Body of pancreas (tissue), 4 donors: ENCODE results near the gene ADK. TPM values are rescaled to one million over a fixed set of nuclear protein-coding genes. Genes with fewer than 3 reads are reported as not detected.
"Not testable (repeated sequence)": the region's sequence is repeated elsewhere in the genome, so short reads cannot be mapped to it uniquely, and the experiment has no call there.

ENCODE experiments used
- ATAC-seq: fragments of 150-250 bp; one replicate; pipeline ENCODE4 v1.9.1; 2016
- DNase-seq, 4 donors: peaks; one replicate each; pipeline ENCODE4 v3.0.0-alpha.2; 2019
- H3K27ac ChIP-seq, 4 donors: fragments of 200-600 bp; sonication (generic); 1 replicate in 3 of 4; 2 replicates in 1 of 4; pipeline versions ENCODE4 v1.5.1 to v1.6.1; 2016 to 2019; ENCODE audit warnings: mild to moderate bottlenecking in 1 of 4, mixed read lengths in 1 of 4, moderate library complexity in 1 of 4
- H3K27me3 ChIP-seq, 2 donors: fragments of 200-600 bp; sonication (generic); one replicate each; pipeline ENCODE4 v1.6.0; 2016; ENCODE audit warnings: mild to moderate bottlenecking in 1 of 2
- H3K36me3 ChIP-seq, 2 donors: fragments of 200-600 bp; sonication (generic); replicated peaks in 1 of 2; 2 replicates each; pipeline ENCODE4 v1.5.1; 2016; ENCODE audit warnings: low read depth in 2 of 2; ENCODE audit not compliant: insufficient read depth in 1 of 2
- H3K4me1 ChIP-seq: fragments of 200-600 bp; sonication (generic); one replicate; pipeline ENCODE4 v1.6.0; 2016
- H3K4me3 ChIP-seq, 2 donors: fragments of 200-600 bp; sonication (generic); 1 replicate in 1 of 2; 2 replicates in 1 of 2; pipeline ENCODE4 v1.5.1; 2016 to 2019
- H3K9me3 ChIP-seq, 3 donors: fragments of 200-600 bp; sonication (generic); 1 replicate in 2 of 3; 2 replicates in 1 of 3; pipeline ENCODE4 v1.5.1; 2016
- POLR2A ChIP-seq, 3 donors: fragments of 450-650 bp; IDR thresholded peaks; one replicate each; pipeline ENCODE4 v1.6.1; 2016; ENCODE audit warnings: antibody characterized with exemption in 3 of 3, mild to moderate bottlenecking in 2 of 3
- WGBS, 2 donors: methylation state at CpG; one replicate each; pipeline ENCODE4 v1.1.5; 2017; 5-methylcytosine and 5-hydroxymethylcytosine counted together
- intact Hi-C: fragments of 100-400 bp; cut with DNase I; formaldehyde crosslinking; loops from one replicate; pipeline ENCODE4 v1.15.1; 2023
- total RNA-seq, 2 donors: library from RNA; depleted of rRNA; stranded (reverse); fragments of >200 nt; gene quantifications; one replicate each; pipeline ENCODE4 v1.1.0, GENCODE V29; 2016
- TF ChIP-seq, protein P1 (sequence below), 7 experiments: fragments of 450-650 bp in 4 of 7; fragments of 200-600 bp in 3 of 7; sonication (generic) in 3 of 7; IDR thresholded peaks; one replicate each; pipeline ENCODE4 v1.5.1; 2016 to 2019; ENCODE audit warnings: antibody characterized with exemption in 7 of 7

The ADK gene
- total RNA-seq, 2 donors from 2014 or later = 12.9 to 18.7 TPM

DNA sequence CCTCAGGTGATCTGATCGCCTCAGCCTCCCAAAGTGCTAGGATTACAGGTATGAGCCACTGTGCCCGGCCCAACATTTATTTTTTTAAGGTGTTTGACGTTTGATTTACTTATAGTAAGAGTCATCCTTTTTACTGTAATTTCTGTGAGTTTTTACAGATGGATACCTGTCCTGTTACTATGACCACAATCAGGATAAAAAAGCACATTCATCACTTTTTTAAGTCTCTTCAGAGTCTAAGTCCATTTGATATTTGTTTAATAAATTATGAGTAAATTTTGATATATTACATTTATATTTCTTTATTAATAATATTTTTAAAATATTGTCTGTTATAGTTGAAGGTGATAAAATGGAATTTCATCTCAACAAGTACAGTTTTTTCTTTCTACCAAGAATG, 374.9 kb downstream of the ADK start:
- WGBS, 2 donors = 93 to 96% methylated on average over 3 of the region's 3 CpGs
- H3K27me3 ChIP-seq = no peaks in the 10 kb centered on the region
- DNase-seq (no peak), ATAC-seq (no peak)
- no peaks in the 10 kb centered on the region for H3K9me3 ChIP-seq
- no peaks in the 10 kb centered on the region for H3K4me1 ChIP-seq
- TF ChIP-seq, protein P1, sequence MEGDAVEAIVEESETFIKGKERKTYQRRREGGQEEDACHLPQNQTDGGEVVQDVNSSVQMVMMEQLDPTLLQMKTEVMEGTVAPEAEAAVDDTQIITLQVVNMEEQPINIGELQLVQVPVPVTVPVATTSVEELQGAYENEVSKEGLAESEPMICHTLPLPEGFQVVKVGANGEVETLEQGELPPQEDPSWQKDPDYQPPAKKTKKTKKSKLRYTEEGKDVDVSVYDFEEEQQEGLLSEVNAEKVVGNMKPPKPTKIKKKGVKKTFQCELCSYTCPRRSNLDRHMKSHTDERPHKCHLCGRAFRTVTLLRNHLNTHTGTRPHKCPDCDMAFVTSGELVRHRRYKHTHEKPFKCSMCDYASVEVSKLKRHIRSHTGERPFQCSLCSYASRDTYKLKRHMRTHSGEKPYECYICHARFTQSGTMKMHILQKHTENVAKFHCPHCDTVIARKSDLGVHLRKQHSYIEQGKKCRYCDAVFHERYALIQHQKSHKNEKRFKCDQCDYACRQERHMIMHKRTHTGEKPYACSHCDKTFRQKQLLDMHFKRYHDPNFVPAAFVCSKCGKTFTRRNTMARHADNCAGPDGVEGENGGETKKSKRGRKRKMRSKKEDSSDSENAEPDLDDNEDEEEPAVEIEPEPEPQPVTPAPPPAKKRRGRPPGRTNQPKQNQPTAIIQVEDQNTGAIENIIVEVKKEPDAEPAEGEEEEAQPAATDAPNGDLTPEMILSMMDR (IDR thresholded peaks at IDR 0.05) = no peak
- no peak for TF ChIP-seq POLR2A (IDR thresholded peaks at IDR 0.05)
- H3K36me3 ChIP-seq = no peaks in the 10 kb centered on the region
- H3K27ac ChIP-seq = no peak overlapping the region
- no peak overlapping the region for H3K4me3 ChIP-seq
- intact Hi-C loops = no loop called here

DNA sequence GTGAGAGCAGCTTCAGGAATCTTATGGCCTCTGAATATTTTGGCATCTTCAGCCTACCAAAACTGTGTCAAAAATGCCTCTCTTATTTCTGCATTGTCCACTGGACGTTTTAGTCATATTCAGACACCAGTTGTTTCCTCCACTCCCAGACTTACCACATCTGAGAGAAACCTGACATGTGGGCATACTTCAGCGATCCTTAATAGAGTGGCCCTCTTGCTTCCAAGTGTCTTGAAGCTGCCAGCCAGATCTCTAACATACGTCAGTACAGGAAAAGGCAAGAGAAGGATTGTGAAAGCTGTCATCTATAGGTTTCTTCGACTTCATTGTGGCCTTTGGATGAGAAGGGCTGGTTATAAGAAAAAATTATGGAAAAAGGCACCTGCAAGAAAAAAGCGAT, 376.6 kb downstream of the ADK start:
- DNase-seq, ATAC-seq, H3K27me3 ChIP-seq, H3K36me3 ChIP-seq, H3K4me1 ChIP-seq, H3K27ac ChIP-seq, H3K4me3 ChIP-seq, H3K9me3 ChIP-seq, intact Hi-C loops: not testable (repeated sequence)
- WGBS, 2 donors = 93 to 94% methylated on average over 5 of the region's 5 CpGs

DNA sequence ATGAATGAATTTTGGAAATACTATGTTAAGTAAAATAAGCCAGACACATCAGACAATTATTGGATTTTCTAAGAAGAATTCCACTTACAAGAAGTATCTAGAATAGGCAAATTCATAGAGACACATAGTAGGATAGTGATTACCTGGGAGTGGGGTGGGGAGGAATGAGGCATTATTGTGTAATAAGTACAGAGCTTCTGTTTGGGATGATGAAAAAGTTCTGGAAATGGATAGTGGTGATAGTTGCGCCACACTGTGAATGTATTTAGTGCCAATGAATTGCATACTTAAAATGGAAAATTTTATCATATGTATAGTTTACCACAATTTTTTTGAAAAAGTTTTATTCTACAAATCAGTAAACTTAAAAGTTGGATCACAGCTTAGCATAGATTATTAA, 378.2 kb downstream of the ADK start:
- ATAC-seq (no peak), DNase-seq (no peak)
- no peak overlapping the region for H3K4me3 ChIP-seq
- H3K9me3 ChIP-seq = no peaks in the 10 kb centered on the region
- no peaks in the 10 kb centered on the region for H3K27me3 ChIP-seq
- intact Hi-C loops = no loop called here
- no peaks in the 10 kb centered on the region for H3K36me3 ChIP-seq
- WGBS, 2 donors = 92 to 100% methylated on average over 1 of the region's 1 CpG
- TF ChIP-seq, protein P1 (IDR thresholded peaks at IDR 0.05) = no peak
- no peak overlapping the region for H3K27ac ChIP-seq
- H3K4me1 ChIP-seq = no peaks in the 10 kb centered on the region

DNA sequence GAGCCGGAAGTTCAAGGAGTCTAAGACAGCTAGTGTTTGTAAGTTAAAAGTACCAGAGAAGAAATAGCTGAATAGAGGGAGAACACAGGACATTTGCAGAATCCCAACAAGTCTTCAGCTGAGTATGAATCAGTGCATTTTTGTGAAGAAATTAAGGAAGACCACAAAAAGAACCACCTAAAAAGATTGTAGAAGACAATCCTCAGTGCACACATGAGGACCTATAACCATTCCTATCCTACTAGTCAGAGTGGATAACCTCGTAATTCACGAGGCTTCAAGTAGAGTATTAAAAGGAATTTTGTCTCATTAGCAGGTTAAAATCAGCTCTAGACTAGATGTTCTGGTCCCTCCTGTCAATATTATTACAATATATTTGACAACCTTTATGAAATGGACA, 380.0 kb downstream of the ADK start:
- no peak overlapping the region for H3K27ac ChIP-seq
- H3K27me3 ChIP-seq = no peaks in the 10 kb centered on the region
- no peak for ATAC-seq
- intact Hi-C loops = loop anchor here (5.0 kb wide), 1 partner anchor 104 kb away; no protein-coding TSS in a partner anchor
- H3K4me1 ChIP-seq = no peaks in the 10 kb centered on the region
- no peak for TF ChIP-seq POLR2A (IDR thresholded peaks at IDR 0.05)
- TF ChIP-seq, protein P1 (IDR thresholded peaks at IDR 0.05) = no peak
- H3K9me3 ChIP-seq = no peaks in the 10 kb centered on the region
- 92 to 94% methylated on average over 3 of the region's 3 CpGs for WGBS, 2 donors
- no peak overlapping the region for H3K4me3 ChIP-seq
- DNase-seq = no peak
- H3K36me3 ChIP-seq = no peaks in the 10 kb centered on the region

DNA sequence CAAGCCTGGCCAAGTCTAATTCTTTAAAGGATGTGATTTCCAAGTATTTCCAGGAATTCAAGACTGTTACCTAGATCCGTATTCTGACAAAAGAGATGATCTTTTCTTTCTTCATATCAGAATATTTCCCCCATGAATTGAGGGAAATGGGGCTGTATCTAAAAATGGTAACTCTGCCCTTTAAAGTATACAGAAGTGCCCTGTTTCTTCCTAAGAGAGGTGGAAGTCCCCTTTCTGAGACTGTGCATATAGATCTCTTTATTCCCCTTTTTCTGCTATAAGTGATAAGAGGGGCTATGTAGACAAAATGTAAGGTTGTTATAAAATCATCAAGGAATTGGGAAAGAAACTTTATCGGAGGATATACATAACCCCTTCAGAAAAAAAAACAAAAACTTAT, 388.3 kb downstream of the ADK start:
- Histone ChIP-seq H3K9me3 (no peaks in the 10 kb centered on the region), H3K4me3 (no peak overlapping the region), H3K27me3 (no peaks in the 10 kb centered on the region), H3K27ac (no peak overlapping the region), H3K36me3 (no peaks in the 10 kb centered on the region), H3K4me1 (no peaks in the 10 kb centered on the region)
- DNase-seq (no peak), ATAC-seq (no peak)
- intact Hi-C loops = no loop called here
- 87 to 90% methylated on average over 2 of the region's 2 CpGs for WGBS, 2 donors
- no peak for TF ChIP-seq POLR2A (IDR thresholded peaks at IDR 0.05)
- TF ChIP-seq, protein P1 (IDR thresholded peaks at IDR 0.05) = no peak
